CD4-positive, alpha-beta memory T cell (primary cell): Measurements from ENCODE around the gene OR2AG1. TPM values are rescaled to one million over a fixed set of nuclear protein-coding genes. Genes with fewer than 3 reads are reported as not detected.

Experiments used
- CTCF ChIA-PET: fragments of 350-600 bp; sonication (Branson Sonifier 250); formaldehyde crosslinking; loops from one replicate; lab custom pipeline; 2021; ENCODE audit warnings: inconsistent platforms; ENCODE audit not compliant: partially characterized antibody; lab: Charles Lee
- POLR2A ChIA-PET: fragments of 350-600 bp; sonication (Branson Sonifier 250); formaldehyde crosslinking; loops from one replicate; lab custom pipeline; 2021; ENCODE audit not compliant: partially characterized antibody; lab: Charles Lee
- DNase-seq, 5 donors: peaks; one replicate each; pipeline versions ENCODE4 v3.0.0 to v3.0.0-alpha.2; 2020 to 2022; ENCODE audit warnings: mixed read lengths in 1 of 5
- H3K27ac ChIP-seq: one replicate; pipeline ENCODE4 v1.7.0; 2013; ENCODE audit warnings: low read depth, low read length
- H3K27me3 ChIP-seq: 2 replicates; pipeline ENCODE4 v1.7.0; 2013; ENCODE audit warnings: mild to moderate bottlenecking, low read length, moderate library complexity; ENCODE audit not compliant: insufficient read depth
- H3K36me3 ChIP-seq: 2 replicates; pipeline ENCODE4 v1.7.0; 2013; ENCODE audit warnings: mild to moderate bottlenecking, low read length, moderate library complexity; ENCODE audit not compliant: insufficient read depth
- H3K4me1 ChIP-seq: 2 replicates; pipeline ENCODE4 v1.7.0; 2013; ENCODE audit warnings: mild to moderate bottlenecking, low read length, moderate library complexity; ENCODE audit not compliant: insufficient read depth
- H3K4me3 ChIP-seq, 2 donors: one replicate each; pipeline ENCODE4 v1.7.0; 2013; ENCODE audit warnings: low read length in 2 of 2, mild to moderate bottlenecking in 1 of 2
- H3K9me3 ChIP-seq, 2 donors: one replicate each; pipeline ENCODE4 v1.7.0; 2013; ENCODE audit warnings: low read length in 2 of 2, control low read depth in 1 of 2; ENCODE audit not compliant: control insufficient read depth in 1 of 2
- H3K27ac Mint-ChIP-seq, 7 donors: one replicate each; pipeline ENCODE4 v1.8.0; 2020 to 2021; ENCODE audit warnings: mixed read lengths in 7 of 7, mild to moderate bottlenecking in 6 of 7, inconsistent platforms in 3 of 7, moderate library complexity in 3 of 7
- H3K27me3 Mint-ChIP-seq, 2 donors: one replicate each; pipeline ENCODE4 v1.8.0; 2020 to 2021; ENCODE audit warnings: mixed read lengths in 2 of 2
- H3K36me3 Mint-ChIP-seq, 2 donors: one replicate each; pipeline ENCODE4 v1.8.0; 2020 to 2021; ENCODE audit warnings: mixed read lengths in 2 of 2, inconsistent platforms in 1 of 2, mild to moderate bottlenecking in 1 of 2
- H3K4me1 Mint-ChIP-seq, 4 donors: one replicate each; pipeline ENCODE4 v1.8.0; 2020 to 2021; ENCODE audit warnings: mixed read lengths in 4 of 4, mild to moderate bottlenecking in 1 of 4
- H3K4me3 Mint-ChIP-seq, 8 donors: one replicate each; pipeline ENCODE4 v1.8.0; 2020 to 2021; ENCODE audit warnings: mixed read lengths in 8 of 8, mild to moderate bottlenecking in 7 of 8, moderate library complexity in 6 of 8, inconsistent platforms in 3 of 8
- H3K9me3 Mint-ChIP-seq, 8 donors: one replicate each; pipeline ENCODE4 v1.8.0; 2020 to 2021; ENCODE audit warnings: mixed read lengths in 8 of 8, mild to moderate bottlenecking in 5 of 8, inconsistent platforms in 3 of 8, moderate library complexity in 1 of 8
- intact Hi-C: fragments of 100-400 bp; cut with micrococcal nuclease; formaldehyde crosslinking; loops from one replicate; pipeline ENCODE4 v1.15.1; 2023
- polyA plus RNA-seq, 2 donors: library from polyadenylated mRNA; unstranded; fragments of 300-500 nt; fragmentation: Illumina TruSeq; gene quantifications; one replicate each; pipeline ENCODE4 v1.2.3, GENCODE V29; 2021
- total RNA-seq, 2 experiments: library from RNA; stranded (reverse); gene quantifications; one replicate each; pipeline ENCODE4 v1.2.3, GENCODE V29; 2021

Gene OR2AG1
- total and polyA plus RNA-seq, 4 experiments from 2014 or later: not detected

DNA sequence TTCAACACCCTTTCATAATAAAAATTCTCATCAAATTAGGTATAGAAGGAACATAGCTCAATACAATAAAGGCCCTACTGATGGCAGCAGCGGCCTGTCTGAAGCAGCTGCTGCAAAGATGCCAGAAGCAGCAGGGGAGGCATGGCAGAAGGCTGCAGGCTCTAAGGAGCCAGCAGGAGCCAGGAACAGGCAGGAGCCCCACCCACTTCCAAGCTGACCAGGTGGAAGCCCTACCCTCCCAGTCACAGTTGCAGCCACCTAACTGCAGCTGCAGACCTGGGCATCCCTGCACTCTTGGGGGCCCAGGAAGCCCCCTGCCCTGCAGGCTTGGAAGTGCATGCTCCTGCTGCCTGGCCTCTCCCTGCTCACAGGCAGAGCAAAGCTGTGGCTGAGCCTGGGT, 34.9 kb downstream of the OR2AG1 start:
- Mint-ChIP-seq H3K27me3 (peaks cover 17 to 21% of the 10 kb centered on the region in 2 donors), H3K9me3 (peaks cover 0 to 10% (median 4%) of the 10 kb centered on the region in 8 donors), H3K27ac (no peak overlapping the region), H3K4me1 (no peaks in the 10 kb centered on the region), H3K4me3 (no peak overlapping the region), H3K36me3 (no peaks in the 10 kb centered on the region)
- no peak overlapping the region for H3K27ac ChIP-seq
- no peak for DNase-seq
- POLR2A ChIA-PET: no interaction called here
- no peaks in the 10 kb centered on the region for H3K36me3 ChIP-seq
- no peaks in the 10 kb centered on the region for H3K9me3 ChIP-seq
- H3K27me3 ChIP-seq: no peaks in the 10 kb centered on the region
- no peak overlapping the region for H3K4me3 ChIP-seq
- no peaks in the 10 kb centered on the region for H3K4me1 ChIP-seq
- intact Hi-C loops: no loop called here
- CTCF ChIA-PET: no interaction called here

DNA sequence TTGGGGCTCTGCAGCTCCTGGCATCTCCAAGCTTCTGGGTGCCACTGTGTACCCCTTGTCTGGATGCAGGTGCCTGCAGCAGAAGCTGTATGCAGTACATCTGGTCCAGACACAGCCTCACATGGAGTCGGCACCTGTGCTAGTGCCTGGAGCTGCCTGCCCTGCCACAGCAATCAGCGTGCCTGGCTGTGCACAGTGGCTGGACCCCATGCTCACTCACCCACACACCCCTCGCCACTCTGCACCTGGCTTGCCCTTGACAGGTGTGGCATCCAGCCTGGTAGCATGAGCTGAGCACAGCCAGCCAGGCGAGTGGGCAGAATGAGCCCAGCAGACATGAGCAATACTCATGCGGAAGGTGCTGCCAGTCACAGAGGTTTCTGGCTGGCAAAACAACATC, 36.1 kb downstream of the OR2AG1 start:
- no peak for DNase-seq
- H3K36me3 Mint-ChIP-seq: no peaks in the 10 kb centered on the region

DNA sequence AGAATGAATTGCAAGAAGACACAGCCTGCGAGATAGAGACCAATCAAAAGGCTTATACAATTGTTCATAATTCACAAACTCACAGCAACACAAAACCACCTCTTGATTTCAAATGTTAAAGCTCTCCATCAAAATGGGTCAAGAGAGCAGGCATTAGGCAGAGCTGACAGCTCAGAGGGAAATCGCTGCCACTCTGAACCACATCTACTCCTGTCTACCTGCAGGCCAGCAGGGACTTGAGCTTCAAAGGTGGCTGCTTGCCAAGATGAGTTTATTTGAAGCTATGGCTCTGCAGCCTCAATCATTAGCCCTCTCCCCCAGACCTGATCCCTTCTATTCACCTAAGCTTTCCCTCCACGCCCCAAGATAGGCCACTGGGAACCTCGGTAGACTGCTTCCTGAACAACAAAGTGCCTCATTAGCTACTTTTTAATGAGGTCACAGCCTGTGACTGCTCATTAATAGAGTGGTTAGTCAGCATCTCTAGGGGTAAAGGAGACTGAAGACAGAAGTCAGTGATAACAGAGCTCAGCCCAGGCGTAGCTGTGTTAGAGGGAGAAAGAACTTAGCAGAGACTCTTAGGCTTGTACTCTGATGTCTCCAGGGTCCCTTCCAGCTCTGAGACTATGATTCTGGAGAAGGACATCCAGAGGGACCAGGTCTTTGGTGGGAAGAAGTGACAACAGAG, 41.5 kb downstream of the OR2AG1 start:
- intact Hi-C loops: no loop called here
- H3K27ac ChIP-seq: no peak overlapping the region
- H3K36me3 ChIP-seq: no peaks in the 10 kb centered on the region
- H3K27me3 ChIP-seq: no peaks in the 10 kb centered on the region
- POLR2A ChIA-PET: no interaction called here
- no peak for DNase-seq
- CTCF ChIA-PET: interaction anchor here (3.0 kb wide), 1 partner anchor 12 kb away, joined by 13 read pairs; no protein-coding TSS in a partner anchor
- no peaks in the 10 kb centered on the region for H3K9me3 ChIP-seq
- H3K9me3 Mint-ChIP-seq: peaks cover 0 to 10% (median 4%) of the 10 kb centered on the region in 8 donors
- no peaks in the 10 kb centered on the region for H3K4me1 ChIP-seq
- H3K4me1 Mint-ChIP-seq: no peaks in the 10 kb centered on the region
- no peak overlapping the region for H3K4me3 Mint-ChIP-seq
- H3K27me3 Mint-ChIP-seq: peaks cover 9 to 10% of the 10 kb centered on the region in 2 donors
- H3K4me3 ChIP-seq: no peak overlapping the region
- no peaks in the 10 kb centered on the region for H3K36me3 Mint-ChIP-seq
- no peak overlapping the region for H3K27ac Mint-ChIP-seq

More for the DNA sequence above, 36.1 kb downstream of the OR2AG1 start:
- CTCF ChIA-PET: interaction anchor here (1.5 to 1.7 kb wide), 2 partner anchors 7 to 10 kb away, joined by 3 to 5 read pairs; no protein-coding TSS in a partner anchor
- Histone ChIP-seq H3K36me3 (no peaks in the 10 kb centered on the region), H3K4me1 (no peaks in the 10 kb centered on the region), H3K9me3 (no peaks in the 10 kb centered on the region), H3K27ac (no peak overlapping the region), H3K4me3 (no peak overlapping the region), H3K27me3 (no peaks in the 10 kb centered on the region)
- intact Hi-C loops: no loop called here
- peaks cover 0 to 10% (median 4%) of the 10 kb centered on the region in 8 donors for H3K9me3 Mint-ChIP-seq
- H3K4me1 Mint-ChIP-seq: no peaks in the 10 kb centered on the region
- H3K27ac Mint-ChIP-seq: no peak overlapping the region
- no peak overlapping the region for H3K4me3 Mint-ChIP-seq
- POLR2A ChIA-PET: no interaction called here
- H3K27me3 Mint-ChIP-seq: peaks cover 15 to 16% of the 10 kb centered on the region in 2 donors

DNA sequence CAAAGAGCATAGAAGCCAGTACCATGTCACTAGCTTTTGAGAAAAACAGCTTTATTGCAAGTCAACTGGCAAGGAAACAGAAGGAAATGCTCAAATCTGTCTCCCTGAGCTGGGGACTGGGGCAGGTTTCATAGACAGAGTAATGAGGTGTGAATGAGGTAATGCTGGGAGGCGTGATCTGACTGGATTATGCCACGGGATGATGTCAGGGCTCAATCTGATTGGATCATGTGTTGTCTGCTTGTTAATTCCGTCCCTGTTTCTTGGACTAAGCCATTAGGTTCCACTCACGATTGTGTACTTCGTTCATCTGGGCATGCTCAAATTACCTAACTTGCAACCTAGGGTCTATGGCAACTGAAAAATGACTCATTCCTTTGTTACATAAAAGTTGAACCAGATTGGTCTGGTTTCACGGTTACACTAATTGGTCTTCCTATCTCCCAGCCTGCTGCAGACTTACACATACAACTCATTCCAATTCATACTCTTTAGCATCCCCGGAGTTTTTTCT, 42.5 kb downstream of the OR2AG1 start:
- H3K4me1 ChIP-seq: no peaks in the 10 kb centered on the region
- H3K36me3 ChIP-seq: no peaks in the 10 kb centered on the region
- H3K27me3 ChIP-seq: no peaks in the 10 kb centered on the region
- Mint-ChIP-seq H3K27me3 (peaks cover 5 to 13% of the 10 kb centered on the region in 2 donors), H3K9me3 (peaks cover 0 to 4% (median 1%) of the 10 kb centered on the region in 8 donors), H3K36me3 (no peaks in the 10 kb centered on the region), H3K27ac (no peak overlapping the region), H3K4me3 (no peak overlapping the region), H3K4me1 (no peaks in the 10 kb centered on the region)
- POLR2A ChIA-PET: no interaction called here
- no peak overlapping the region for H3K4me3 ChIP-seq
- H3K27ac ChIP-seq: no peak overlapping the region
- no peaks in the 10 kb centered on the region for H3K9me3 ChIP-seq
- DNase-seq: no peak
- intact Hi-C loops: no loop called here
- CTCF ChIA-PET: interaction anchor here (3.0 kb wide), 1 partner anchor 13 kb away, joined by 13 read pairs; no protein-coding TSS in a partner anchor

DNA sequence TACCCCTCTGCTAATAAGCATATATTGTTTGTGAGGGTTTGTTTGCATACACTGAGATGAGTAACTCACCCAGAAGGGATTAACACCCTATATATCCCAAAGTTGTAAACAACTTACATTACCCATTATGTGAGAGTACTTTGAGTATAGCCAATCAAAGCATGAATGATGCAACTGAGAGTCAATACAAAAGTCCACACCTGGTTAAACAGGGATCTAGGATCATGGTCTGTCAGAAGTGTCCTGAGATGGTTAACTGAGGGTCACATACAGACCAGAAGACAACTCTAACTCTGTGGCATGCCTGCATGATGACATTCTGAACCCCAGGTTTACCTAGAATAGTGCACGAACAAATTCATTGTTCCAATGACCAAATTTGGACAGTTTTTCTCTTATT, 45.3 kb downstream of the OR2AG1 start:
- POLR2A ChIA-PET: no interaction called here
- H3K4me3 ChIP-seq: no peak overlapping the region
- no peaks in the 10 kb centered on the region for H3K4me1 ChIP-seq
- no peak overlapping the region for H3K27ac ChIP-seq
- Mint-ChIP-seq H3K9me3 (no peaks in the 10 kb centered on the region), H3K27me3 (peaks cover 6 to 16% of the 10 kb centered on the region in 2 donors), H3K27ac (no peak overlapping the region), H3K36me3 (no peaks in the 10 kb centered on the region), H3K4me3 (no peak overlapping the region), H3K4me1 (no peaks in the 10 kb centered on the region)
- intact Hi-C loops: no loop called here
- H3K27me3 ChIP-seq: no peaks in the 10 kb centered on the region
- H3K36me3 ChIP-seq: no peaks in the 10 kb centered on the region
- H3K9me3 ChIP-seq: no peaks in the 10 kb centered on the region
- no peak for DNase-seq
- CTCF ChIA-PET: no interaction called here

DNA sequence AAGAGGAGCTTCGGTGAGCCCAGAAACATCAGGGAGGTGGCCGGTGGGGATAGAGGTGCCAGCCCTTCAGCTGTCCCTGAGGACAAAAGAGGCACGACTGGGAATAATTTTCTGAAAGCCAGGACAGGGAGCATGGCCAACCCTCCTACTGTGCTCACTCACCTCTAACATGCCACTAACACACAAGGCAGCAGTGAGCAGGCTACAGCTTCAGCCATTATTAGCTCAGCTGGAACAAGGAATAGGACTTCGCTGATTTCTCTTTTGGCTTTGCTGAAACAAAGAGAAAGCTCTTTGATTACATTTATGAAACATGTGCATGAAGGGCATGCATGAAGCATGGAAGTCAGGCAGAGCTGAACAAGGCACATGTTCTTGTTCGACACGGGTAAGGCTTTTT, 50.5 kb downstream of the OR2AG1 start:
- ChIA-PET POLR2A (no interaction called here), CTCF (no interaction called here)
- H3K9me3 ChIP-seq: no peaks in the 10 kb centered on the region
- no peak overlapping the region for H3K27ac ChIP-seq
- H3K9me3 Mint-ChIP-seq: no peaks in the 10 kb centered on the region
- DNase-seq: no peak
- no peak overlapping the region for H3K27ac Mint-ChIP-seq
- H3K36me3 Mint-ChIP-seq: no peaks in the 10 kb centered on the region
- peaks cover 6 to 20% of the 10 kb centered on the region in 2 donors for H3K27me3 Mint-ChIP-seq
- H3K4me1 ChIP-seq: no peaks in the 10 kb centered on the region
- H3K27me3 ChIP-seq: no peaks in the 10 kb centered on the region
- intact Hi-C loops: no loop called here
- H3K36me3 ChIP-seq: no peaks in the 10 kb centered on the region
- H3K4me3 Mint-ChIP-seq: no peak overlapping the region
- H3K4me1 Mint-ChIP-seq: no peaks in the 10 kb centered on the region
- no peak overlapping the region for H3K4me3 ChIP-seq

DNA sequence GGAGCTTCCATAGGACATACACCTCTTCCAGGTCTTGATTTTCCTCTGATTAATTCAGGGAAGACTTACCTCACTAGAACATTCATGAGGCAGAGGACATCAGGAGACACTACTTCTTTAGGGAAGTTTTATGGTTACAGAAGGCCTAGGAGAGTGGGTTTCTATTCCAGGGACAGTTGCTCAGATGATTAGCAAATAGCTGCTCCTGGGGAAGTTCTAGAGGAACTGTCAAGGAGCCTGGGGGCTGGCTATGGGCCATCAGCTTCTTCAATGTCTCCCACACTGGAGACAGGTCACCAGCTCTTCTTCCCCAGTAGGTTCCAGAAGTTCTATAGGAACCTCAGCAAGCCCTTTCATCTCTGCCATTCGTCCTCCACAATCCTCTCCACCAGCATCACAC, 51.2 kb downstream of the OR2AG1 start:
- ChIA-PET POLR2A (no interaction called here), CTCF (interaction anchor here (1.1 kb wide), 1 partner anchor 9 kb away, joined by 3 read pairs; no protein-coding TSS in a partner anchor)
- no peaks in the 10 kb centered on the region for H3K36me3 ChIP-seq
- no peaks in the 10 kb centered on the region for H3K9me3 Mint-ChIP-seq
- H3K4me3 Mint-ChIP-seq: no peak overlapping the region
- no peaks in the 10 kb centered on the region for H3K36me3 Mint-ChIP-seq
- H3K27me3 ChIP-seq: no peaks in the 10 kb centered on the region
- no peaks in the 10 kb centered on the region for H3K9me3 ChIP-seq
- H3K4me1 Mint-ChIP-seq: no peaks in the 10 kb centered on the region
- H3K4me1 ChIP-seq: no peaks in the 10 kb centered on the region
- H3K27ac Mint-ChIP-seq: no peak overlapping the region
- H3K27ac ChIP-seq: no peak overlapping the region
- intact Hi-C loops: no loop called here
- H3K4me3 ChIP-seq: no peak overlapping the region
- H3K27me3 Mint-ChIP-seq: peaks cover 6 to 19% of the 10 kb centered on the region in 2 donors
- DNase-seq: no peak
